WERI-Rb-1 (cell line): Measurements from ENCODE around the gene SLC3A2.

Source experiments
- DNase-seq: peaks from one replicate; pipeline ENCODE4 v3.0.0-alpha.2; 2020
- H3K27ac ChIP-seq: fragments of 250-450 bp; sonication (Bioruptor Pico); 2 replicates; pipeline ENCODE4 v1.5.1; 2020; ENCODE audit warnings: mild to moderate bottlenecking, moderate library complexity
- H3K27me3 ChIP-seq: fragments of 250-450 bp; sonication (Bioruptor Pico); 2 replicates; pipeline ENCODE4 v1.5.1; 2021; ENCODE audit warnings: mild to moderate bottlenecking, low read depth, moderate library complexity; ENCODE audit not compliant: insufficient read depth, severe bottlenecking
- H3K36me3 ChIP-seq: fragments of 250-450 bp; sonication (Bioruptor Pico); 2 replicates; pipeline ENCODE4 v1.5.1; 2020; ENCODE audit warnings: mild to moderate bottlenecking, moderate library complexity
- H3K4me3 ChIP-seq: 2 replicates; pipeline ENCODE4 v1.5.1; 2011; ENCODE audit warnings: low read depth, mild to moderate bottlenecking, control low read depth, low read length
- H3K9me3 ChIP-seq: fragments of 250-450 bp; sonication (Bioruptor Pico); 2 replicates; pipeline ENCODE4 v1.5.1; 2021; ENCODE audit warnings: mild to moderate bottlenecking, moderate library complexity; ENCODE audit not compliant: severe bottlenecking
- CTCF ChIP-seq: IDR thresholded peaks from 2 replicates; pipeline ENCODE4 v1.5.1; 2011; ENCODE audit warnings: low read depth, mild to moderate bottlenecking, control low read depth, inconsistent platforms, low read length

SLC3A2 gene

GRCh38 chr11:62844154-62844553, 36.5 kb upstream of the SLC3A2 start:
- no peak overlapping the region for H3K4me3 ChIP-seq
- TF ChIP-seq CTCF: no peak
- no peak for DNase-seq

GRCh38 chr11:62846177-62846576, 34.5 kb upstream of the SLC3A2 start:
- TF ChIP-seq CTCF: no peak
- no peaks in the 10 kb centered on the region for H3K9me3 ChIP-seq
- H3K27ac ChIP-seq: no peak overlapping the region
- H3K36me3 ChIP-seq: peaks cover 3% of the 10 kb centered on the region; the same call in 1 of the 2 replicates
- H3K4me3 ChIP-seq: no peak overlapping the region
- H3K27me3 ChIP-seq: peaks cover 3% of the 10 kb centered on the region
- DNase-seq: no peak

More at GRCh38 chr11:62844154-62844553, 36.5 kb upstream of the SLC3A2 start:
- Histone ChIP-seq H3K27me3 (peaks cover 4% of the 10 kb centered on the region), H3K36me3 (no peaks in the 10 kb centered on the region), H3K9me3 (no peaks in the 10 kb centered on the region), H3K27ac (no peak overlapping the region)

GRCh38 chr11:62847767-62848314, 32.9 kb upstream of the SLC3A2 start:
- Histone ChIP-seq H3K4me3 (no peak overlapping the region), H3K9me3 (no peaks in the 10 kb centered on the region), H3K36me3 (peaks cover 18% of the 10 kb centered on the region), H3K27me3 (no peaks in the 10 kb centered on the region), H3K27ac (no peak overlapping the region)
- no peak for DNase-seq
- no peak for TF ChIP-seq CTCF

GRCh38 chr11:62850911-62851806, 29.5 kb upstream of the SLC3A2 start:
- Histone ChIP-seq H3K9me3 (no peaks in the 10 kb centered on the region), H3K4me3 (no peak overlapping the region), H3K27me3 (no peaks in the 10 kb centered on the region), H3K27ac (no peak overlapping the region), H3K36me3 (peaks cover 46% of the 10 kb centered on the region)
- no peak for TF ChIP-seq CTCF
- DNase-seq: no peak

- Histone ChIP-seq H3K36me3 (peaks cover 46% of the 10 kb centered on the region), H3K4me3 (no peak overlapping the region), H3K9me3 (no peaks in the 10 kb centered on the region), H3K27ac (peak overlapping the region; percentile 29; the same call in 1 of the 2 replicates), H3K27me3 (no peaks in the 10 kb centered on the region)
- no peak for DNase-seq
- no peak for TF ChIP-seq CTCF
These were observed 28.7 kb upstream of the SLC3A2 start for GRCh38 chr11:62851807-62852522.
